Frontal cortex (tissue), 4 donors: ENCODE results near the gene CLDN7. TPM values are rescaled to one million over a fixed set of nuclear protein-coding genes. Genes with fewer than 3 reads are reported as not detected.

Experiments
- DNase-seq, 2 donors: peaks; one replicate each; pipeline ENCODE4 v3.0.0; 2012; ENCODE audit warnings: low spot score in 2 of 2
- FAIRE-seq: peaks from 2 replicates; lab custom pipeline; 2012; peaks lifted over from hg19 to GRCh38; lab: Jason Lieb, UNC
- total RNA-seq: library from RNA; depleted of rRNA; stranded (reverse); fragments of >200 nt; gene quantifications from one replicate; pipeline ENCODE4 v1.2.3, GENCODE V29; 2014
- donor health status: control.
- donor health status: control.
- donor health status: control.

Gene CLDN7
- total RNA-seq, 1 donor from 2014 or later, result 0.82 TPM

DNA sequence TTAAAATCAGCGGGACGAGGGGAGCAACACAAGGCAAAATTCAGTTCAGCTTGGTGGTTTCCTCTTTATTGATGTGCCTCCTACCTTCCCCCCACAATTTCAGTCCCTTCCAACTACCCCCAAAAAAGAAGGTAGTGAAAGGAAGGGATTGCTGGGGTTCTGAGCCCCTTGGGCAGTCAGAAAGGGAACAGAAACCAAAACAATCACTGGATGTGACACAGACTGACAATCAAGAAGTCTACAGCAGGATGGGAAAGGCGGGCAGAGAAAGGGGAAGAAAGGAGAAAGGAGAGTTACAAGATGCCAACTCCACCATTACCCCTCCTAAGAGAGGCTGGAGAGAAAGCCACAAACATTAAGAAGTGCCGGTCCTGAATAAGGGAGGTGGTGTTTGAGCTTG lies 21.9 kb downstream of the CLDN7 start:
- no peak for FAIRE-seq

GRCh38 chr17:7239091-7240027 lies 22.9 kb downstream of the CLDN7 start, which contains the start of gene PHF23:
TSS of gene PHF23 (minus strand) at chr17:7239457. CDS start at chr17:7239279, 178 bp downstream.
- peak; percentile 73 for FAIRE-seq
- peak; percentile 98 for DNase-seq

More for the DNA sequence above, 21.9 kb downstream of the CLDN7 start:
- DNase-seq, result no peak

GRCh38 chr17:7238420-7239090 lies 23.7 kb downstream of the CLDN7 start:
- DNase-seq (no peak), FAIRE-seq (no peak)

DNA sequence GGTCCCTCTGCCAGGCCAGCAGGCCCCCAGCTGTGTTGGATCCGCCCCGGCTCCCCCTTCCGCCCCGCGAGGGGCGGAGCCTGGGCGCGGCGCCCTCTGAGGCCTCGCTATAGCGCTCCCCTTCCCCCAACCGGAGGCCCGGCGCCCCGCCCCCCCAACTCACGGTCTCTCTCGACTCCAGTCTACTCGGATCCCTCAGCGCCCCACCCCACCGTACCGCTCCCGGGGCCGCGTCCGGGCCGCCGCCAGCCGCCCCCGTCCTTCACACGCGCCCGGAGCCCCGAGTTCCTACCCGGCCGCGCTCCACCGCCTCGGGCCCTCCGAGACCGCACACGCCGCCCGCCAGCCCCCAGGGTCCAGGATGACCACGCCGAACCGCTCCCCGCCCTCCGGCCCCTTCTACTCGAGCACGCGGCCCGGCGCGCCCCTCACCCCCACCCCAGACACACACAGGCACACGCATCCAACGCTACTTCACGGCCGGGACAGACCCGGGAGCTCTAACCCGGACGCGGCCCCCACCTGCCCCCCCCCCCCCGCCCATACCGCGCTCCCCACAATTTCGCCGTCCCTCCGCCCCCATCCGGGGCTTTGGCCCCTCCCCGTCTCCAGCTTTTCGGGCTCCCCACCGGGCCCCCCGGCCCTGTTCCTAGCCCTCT lies 24.4 kb downstream of the CLDN7 start:
- DNase-seq, result peak; percentile 76
- no peak for FAIRE-seq

DNA sequence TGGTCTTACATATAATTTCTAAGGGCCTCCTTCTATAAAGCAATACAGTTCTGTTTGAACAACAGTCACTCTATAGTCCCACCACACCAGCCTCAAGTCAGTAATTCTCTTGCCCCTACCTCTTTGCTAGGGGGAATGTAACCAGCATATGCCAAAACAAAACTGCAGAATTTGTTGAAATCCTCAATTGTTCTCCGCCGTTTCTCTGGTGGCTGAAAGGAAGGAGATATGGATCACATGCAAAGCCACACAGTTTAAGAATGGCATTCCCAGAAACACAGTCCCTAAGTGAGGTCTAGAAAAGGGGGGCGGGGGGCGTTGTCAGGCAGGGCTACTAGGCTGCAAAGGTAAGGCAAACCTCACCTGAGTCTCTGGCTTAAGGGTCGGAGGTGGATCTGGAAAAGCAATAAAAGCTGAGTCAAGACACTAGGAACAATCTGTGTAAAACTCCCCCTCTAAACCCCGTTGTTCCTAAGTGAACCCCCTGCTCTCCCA lies 25.0 kb downstream of the CLDN7 start:
- FAIRE-seq (no peak), DNase-seq (no peak)

DNA sequence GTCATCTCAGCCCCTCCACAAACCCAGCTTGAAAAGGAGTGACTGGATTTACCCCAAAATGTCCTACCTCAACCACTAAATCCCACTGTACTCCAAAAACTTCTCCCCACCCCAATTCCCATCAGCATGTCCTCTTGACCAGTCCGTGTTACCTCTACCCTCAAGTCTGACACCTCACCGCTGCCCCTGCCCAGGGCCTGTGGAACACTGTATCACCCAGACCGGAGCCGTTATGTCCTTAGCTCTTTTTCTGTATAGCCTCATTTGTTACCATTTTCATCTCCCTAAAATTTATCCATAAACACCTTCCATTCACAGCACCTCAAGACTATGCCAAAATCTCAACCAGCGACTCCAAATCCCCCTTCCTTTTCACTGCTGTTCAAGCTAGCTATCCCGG lies 25.5 kb downstream of the CLDN7 start:
- DNase-seq (no peak), FAIRE-seq (no peak)

DNA sequence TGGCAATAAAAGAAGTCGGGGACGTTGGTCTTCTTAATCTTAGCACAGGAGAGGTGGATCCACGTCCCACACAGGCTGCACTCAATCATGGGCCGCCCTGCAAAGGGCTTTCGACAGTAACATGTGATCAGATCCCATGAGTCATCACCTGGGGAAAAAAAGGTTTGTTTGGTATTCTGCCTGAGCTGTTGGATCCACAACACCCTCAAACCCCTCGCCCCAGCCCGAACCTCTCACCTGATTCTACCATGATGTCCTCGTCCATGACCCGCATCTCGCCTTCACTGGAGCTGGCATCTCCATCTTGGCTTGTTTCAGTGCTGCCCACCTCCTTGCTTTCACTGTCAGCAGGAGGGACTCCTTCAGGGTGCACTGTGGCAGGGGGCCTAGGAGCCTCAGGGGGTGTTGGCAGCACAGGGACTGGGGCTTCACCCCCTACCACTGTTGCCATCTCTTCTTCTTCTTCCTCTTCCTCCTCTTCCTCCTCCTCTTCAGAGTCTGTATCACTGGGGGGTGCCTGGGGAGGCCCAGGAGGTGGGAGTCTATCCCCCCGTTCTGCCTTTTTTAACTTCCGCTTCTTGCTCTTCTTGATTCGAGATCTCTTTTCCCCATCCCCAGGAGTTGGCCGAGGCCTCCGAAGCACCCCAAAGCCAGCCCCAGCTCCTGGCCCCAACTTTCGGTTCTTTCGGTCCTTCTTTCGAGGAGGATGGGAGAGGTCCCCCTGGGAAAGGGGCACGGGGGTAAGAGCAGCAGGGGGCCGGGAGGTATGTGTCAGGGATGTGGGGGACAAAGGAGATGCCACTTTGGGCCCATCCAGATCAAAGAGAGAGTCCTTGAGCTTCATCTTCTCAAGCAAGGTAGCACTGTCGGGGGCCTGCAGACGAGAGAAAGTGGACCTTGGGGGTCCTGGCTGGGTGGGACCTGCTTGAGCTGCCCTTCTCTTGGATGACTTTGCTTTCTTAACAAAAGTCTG lies 26.3 kb downstream of the CLDN7 start:
- DNase-seq, result no peak
- FAIRE-seq, result no peak

DNA sequence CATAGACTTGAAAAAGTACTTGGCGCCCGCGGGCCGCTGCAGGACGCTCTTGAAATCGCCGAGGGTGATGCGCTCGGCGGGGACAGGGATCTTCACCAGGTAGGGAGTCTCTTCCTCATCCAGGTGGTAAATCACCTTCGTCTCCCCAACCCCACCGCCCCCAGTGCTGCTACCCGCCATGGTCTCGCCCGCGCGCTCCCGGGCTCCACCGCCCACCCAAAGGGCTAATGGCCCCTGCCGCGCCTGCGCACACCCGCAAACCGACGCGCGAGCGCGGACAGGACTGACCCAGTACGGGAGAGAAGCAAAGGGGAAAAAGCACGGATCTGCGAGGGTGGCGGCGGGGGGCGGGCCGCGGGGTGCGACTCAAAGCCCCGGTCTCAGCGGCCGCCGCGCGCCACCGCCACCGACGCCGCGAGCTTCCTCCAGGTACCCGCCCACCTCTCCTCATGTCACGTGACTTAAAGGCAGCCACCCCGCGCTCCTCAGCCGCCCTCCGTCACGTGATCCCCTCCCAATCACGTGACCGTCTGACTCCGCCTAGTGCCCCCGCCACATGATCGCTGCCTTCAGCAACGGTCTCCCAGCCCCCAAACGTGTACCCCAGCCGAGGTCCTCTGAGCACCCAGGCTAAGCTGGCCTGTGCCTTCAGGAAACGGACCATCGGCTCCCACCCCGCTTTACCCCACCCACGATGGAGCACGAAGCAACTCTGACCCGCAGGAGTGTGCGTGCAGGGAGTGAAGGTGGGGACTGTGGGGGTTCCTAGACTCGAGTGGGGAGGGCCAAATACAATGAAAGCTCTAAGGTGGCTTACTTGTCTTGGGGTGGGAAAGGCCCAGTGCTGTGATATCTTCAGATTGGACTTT lies 28.0 kb downstream of the CLDN7 start, which contains the start of gene DVL2:
DVL2 (minus strand) TSS at position 435 of the 869 bp plus-strand sequence; CDS start at position 180, 255 bp downstream.
- DNase-seq (peak; percentile 97 to 98), FAIRE-seq (no peak)

GRCh38 chr17:7233701-7234082 lies 28.6 kb downstream of the CLDN7 start:
- FAIRE-seq (no peak), DNase-seq (no peak)

DNA sequence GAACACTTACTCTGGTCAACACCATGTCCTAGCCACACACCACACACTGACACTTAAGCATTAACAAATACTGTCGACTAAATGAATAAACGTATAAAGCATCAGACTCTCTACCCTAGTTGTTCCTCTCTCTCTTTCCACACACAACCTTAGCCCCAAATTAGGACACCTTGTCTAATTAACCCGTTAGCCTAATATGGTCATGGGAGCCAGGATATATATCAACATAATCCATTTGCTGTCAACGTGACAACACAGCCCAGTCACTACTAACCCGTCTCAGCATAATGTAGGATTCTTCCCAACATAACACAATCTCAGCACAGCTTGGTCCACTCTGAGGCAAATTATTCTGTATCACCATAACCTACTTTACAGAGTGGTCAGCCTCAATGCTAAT lies 30.2 kb downstream of the CLDN7 start:
- FAIRE-seq (no peak), DNase-seq (no peak)

- FAIRE-seq (no peak), DNase-seq (no peak)
Observed at GRCh38 chr17:7229504-7229903, 32.8 kb downstream of the CLDN7 start.

DNA sequence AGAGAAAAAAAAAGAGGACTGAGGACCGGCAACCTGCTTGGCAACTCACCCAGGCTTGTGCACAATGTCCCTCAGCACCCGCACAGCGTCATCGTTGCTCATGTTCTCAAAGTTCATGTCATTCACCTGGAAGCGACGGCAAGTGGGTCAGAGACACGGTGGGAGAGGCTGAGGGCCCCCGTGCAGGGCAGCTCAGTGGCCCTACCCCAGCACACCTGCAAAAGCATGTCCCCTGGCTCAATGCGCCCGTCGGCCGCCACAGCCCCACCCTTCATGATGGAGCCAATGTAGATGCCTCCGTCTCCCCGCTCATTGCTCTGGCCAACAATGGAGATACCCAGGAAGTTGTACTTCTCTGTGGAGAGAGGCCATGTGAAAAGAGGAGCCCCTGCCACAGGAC lies 33.4 kb downstream of the CLDN7 start:
- FAIRE-seq, result no peak
- no peak for DNase-seq

- FAIRE-seq (no peak), DNase-seq (no peak)
Observed at GRCh38 chr17:7226721-7227710, 35.3 kb downstream of the CLDN7 start.

DNA sequence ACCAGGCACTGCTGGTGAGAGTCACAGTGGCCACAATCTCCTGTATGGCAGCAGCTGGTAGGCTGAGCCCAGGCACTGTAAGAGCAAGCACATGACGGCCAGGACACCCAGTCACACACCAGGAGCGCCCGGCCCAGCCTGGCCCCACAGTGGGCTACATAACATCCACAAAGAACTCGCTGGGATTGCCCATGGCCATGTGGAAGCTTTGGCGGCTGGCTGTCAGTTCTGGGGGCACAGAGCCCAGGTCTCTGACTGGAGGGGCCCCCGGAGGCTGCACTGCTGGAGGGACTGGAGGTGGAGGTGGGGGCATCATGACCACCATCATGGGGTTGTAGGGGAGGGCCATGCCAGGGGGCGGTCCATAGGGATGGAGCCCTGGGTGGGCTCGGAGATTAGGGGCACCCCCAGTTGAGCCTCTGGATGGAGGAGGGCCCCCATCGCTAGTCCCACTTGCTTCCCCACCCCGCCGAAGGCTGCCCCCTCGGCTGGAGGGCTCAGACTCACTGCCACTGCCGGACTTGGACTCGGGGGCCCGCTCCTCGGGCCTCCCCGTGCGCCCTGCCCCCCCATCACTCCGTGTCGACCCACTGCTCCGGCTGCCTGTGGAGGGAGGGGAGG lies 36.5 kb downstream of the CLDN7 start:
- DNase-seq (no peak), FAIRE-seq (no peak)

GRCh38 chr17:7224661-7225111 lies 37.6 kb downstream of the CLDN7 start:
- FAIRE-seq, result no peak
- no peak for DNase-seq

- FAIRE-seq, result no peak
- DNase-seq, result no peak
Observed at GRCh38 chr17:7224110-7224509, 38.2 kb downstream of the CLDN7 start.
